Brain microvascular endothelial cell (primary cell): ENCODE measurements around the gene BMPR1A.

ENCODE experiments used
- DNase-seq: peaks from one replicate; pipeline ENCODE4 v3.0.0-alpha.2; 2020
- H3K27ac ChIP-seq: fragments of 250-450 bp; sonication (Bioruptor Pico); 2 replicates; pipeline ENCODE4 v1.5.1; 2020; ENCODE audit warnings: mild to moderate bottlenecking, moderate library complexity
- H3K27me3 ChIP-seq: fragments of 250-450 bp; sonication (Bioruptor Pico); replicated peaks from 2 replicates; pipeline ENCODE4 v1.5.1; 2020; ENCODE audit warnings: mild to moderate bottlenecking
- H3K36me3 ChIP-seq: fragments of 250-450 bp; sonication (Bioruptor Pico); replicated peaks from 2 replicates; pipeline ENCODE4 v1.5.1; 2020; ENCODE audit warnings: mild to moderate bottlenecking
- H3K4me3 ChIP-seq: 2 replicates; pipeline ENCODE4 v1.5.1; 2011; ENCODE audit warnings: low read depth, mild to moderate bottlenecking, control low read depth, low read length, moderate library complexity
- CTCF ChIP-seq: IDR thresholded peaks from 2 replicates; pipeline ENCODE4 v1.5.1; 2011; ENCODE audit warnings: low read depth, mild to moderate bottlenecking, moderate library complexity, low read length, control low read depth, inconsistent platforms; ENCODE audit errors: missing control alignments
- in situ Hi-C: cut with HindIII; loops from 2 replicates; pipeline ENCODE4 v1.10.0; 2017; ENCODE audit warnings: low sequenced_read_pairs, low pct_ligation_motif_present

BMPR1A gene

DNA sequence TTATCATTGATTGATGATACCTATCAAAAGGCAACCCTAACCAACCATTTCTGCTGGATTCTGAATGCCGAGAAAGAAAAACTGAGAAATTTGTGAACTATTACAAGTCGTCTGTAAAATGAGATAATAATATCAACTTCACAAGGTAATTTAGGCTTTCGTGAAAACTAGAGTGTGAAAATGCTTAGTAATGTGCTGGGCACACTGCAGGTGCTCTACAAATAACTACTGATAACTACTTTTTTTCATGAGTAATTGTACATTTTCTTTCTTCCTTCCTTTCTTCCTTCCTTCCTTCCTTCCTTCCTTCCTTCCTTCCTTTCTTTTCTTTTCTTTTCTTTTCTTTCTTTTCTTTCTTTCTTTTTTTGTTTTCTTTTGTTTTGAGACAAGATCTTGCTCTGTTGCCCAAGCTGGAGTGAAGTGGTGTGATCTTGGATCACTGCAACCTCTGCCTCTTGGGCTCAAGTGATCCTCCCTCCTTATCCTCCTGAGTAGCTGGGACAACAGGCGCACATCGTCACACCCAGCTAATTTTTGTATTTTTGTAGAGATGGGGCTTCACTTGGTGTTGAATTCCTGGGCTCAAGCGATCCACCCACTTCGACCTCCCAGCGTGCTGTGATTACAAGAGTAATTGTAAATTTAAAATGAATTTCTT lies 42.9 kb downstream of the BMPR1A start:
- Histone ChIP-seq H3K27ac (no peak overlapping the region), H3K36me3 (no peaks in the 10 kb centered on the region), H3K27me3 (no peaks in the 10 kb centered on the region), H3K4me3 (no peak overlapping the region)
- in situ Hi-C loops = no loop called here
- TF ChIP-seq CTCF = no peak
- no peak for DNase-seq

GRCh38 chr10:86801995-86802394 lies 45.6 kb downstream of the BMPR1A start:
- H3K27me3 ChIP-seq = no peaks in the 10 kb centered on the region
- no peaks in the 10 kb centered on the region for H3K36me3 ChIP-seq
- H3K4me3 ChIP-seq = no peak overlapping the region
- no peak overlapping the region for H3K27ac ChIP-seq
- in situ Hi-C loops = no loop called here
- TF ChIP-seq CTCF = no peak
- DNase-seq = no peak

DNA sequence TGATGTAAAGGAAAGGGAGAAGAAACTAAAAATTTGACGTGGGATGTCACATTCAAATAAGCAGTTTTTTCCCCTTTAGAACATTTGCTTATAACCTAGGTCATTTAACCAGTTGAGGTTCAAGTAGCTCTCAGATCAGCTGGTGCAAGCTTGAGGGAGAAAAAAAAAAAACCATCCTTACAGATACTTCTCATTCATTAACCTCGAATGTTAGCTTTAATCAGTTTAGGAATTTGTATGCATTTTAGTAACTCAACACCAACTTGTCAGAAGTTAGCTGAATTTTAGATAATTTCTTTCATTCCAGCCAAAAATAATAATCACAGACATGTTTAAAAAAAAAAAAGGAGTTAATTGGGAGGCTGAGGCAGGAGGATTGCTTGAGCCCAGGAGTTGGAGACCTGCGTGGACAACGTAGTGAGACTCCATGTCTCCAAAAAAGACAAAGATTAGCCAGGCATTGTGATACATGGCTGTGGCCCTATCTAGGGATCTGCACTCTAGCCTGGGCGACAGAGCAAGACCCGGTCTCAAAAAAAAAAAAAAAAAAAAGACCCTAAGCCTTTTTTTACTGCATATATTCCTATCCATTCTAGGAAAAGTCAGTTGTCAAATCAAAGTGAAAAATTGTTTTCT lies 46.2 kb downstream of the BMPR1A start:
- DNase-seq = no peak
- no peak for TF ChIP-seq CTCF
- in situ Hi-C loops = no loop called here
- no peaks in the 10 kb centered on the region for H3K27me3 ChIP-seq
- H3K4me3 ChIP-seq = no peak overlapping the region
- H3K27ac ChIP-seq = no peak overlapping the region
- no peaks in the 10 kb centered on the region for H3K36me3 ChIP-seq

DNA sequence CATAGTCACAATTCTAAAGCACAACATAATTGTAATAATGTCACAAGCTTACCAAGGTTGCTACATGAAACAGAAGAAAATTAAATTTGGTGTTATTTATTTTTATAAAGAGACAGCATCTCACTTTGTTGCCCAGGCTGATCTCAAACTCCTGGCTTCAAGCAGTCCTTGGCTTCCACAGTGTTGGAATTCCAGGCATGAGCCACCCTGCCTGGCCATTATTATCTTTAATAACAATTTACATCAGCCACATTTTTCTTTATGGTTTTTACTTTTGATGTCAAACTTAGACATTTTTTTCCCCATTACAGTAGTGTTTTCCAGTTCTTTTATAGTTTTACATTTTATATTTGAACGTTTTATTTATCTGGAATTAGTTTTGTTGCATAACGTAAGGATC lies 46.7 kb downstream of the BMPR1A start:
- no peak overlapping the region for H3K4me3 ChIP-seq
- in situ Hi-C loops = no loop called here
- no peaks in the 10 kb centered on the region for H3K36me3 ChIP-seq
- TF ChIP-seq CTCF = no peak
- H3K27ac ChIP-seq = no peak overlapping the region
- H3K27me3 ChIP-seq = no peaks in the 10 kb centered on the region
- peak; percentile 40 for DNase-seq

DNA sequence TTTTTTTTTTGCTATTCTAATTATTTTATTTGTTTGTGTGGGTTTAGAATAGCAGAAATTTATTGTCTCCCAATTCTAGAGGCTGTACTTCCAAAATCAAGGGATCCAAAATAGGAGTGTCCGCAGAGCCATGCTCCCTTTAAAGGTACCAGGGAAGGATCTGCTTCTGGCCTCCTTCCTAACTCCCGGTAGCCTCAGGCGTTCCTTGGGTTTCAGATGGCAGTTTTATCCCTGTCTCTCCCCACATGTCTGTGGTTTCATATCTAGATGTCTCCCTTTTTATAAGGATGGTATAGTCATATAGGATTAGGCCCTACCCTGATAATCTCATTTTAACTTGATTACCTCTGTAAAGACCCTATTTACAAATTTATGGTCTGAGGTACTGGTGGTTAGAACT lies 48.4 kb downstream of the BMPR1A start:
- DNase-seq = no peak

More for the DNA sequence above, 48.4 kb downstream of the BMPR1A start:
- H3K27me3 ChIP-seq = no peaks in the 10 kb centered on the region
- H3K36me3 ChIP-seq = no peaks in the 10 kb centered on the region
- H3K27ac ChIP-seq = no peak overlapping the region
- in situ Hi-C loops = no loop called here
- H3K4me3 ChIP-seq = no peak overlapping the region
- no peak for TF ChIP-seq CTCF
